ENCODE measurements around the gene AGFG2. TPM values are rescaled to one million over a fixed set of nuclear protein-coding genes. Genes with fewer than 3 reads are reported as not detected.

Gene AGFG2
- total RNA-seq, 1 donor from 2014 or later = 14.1 TPM

DNA sequence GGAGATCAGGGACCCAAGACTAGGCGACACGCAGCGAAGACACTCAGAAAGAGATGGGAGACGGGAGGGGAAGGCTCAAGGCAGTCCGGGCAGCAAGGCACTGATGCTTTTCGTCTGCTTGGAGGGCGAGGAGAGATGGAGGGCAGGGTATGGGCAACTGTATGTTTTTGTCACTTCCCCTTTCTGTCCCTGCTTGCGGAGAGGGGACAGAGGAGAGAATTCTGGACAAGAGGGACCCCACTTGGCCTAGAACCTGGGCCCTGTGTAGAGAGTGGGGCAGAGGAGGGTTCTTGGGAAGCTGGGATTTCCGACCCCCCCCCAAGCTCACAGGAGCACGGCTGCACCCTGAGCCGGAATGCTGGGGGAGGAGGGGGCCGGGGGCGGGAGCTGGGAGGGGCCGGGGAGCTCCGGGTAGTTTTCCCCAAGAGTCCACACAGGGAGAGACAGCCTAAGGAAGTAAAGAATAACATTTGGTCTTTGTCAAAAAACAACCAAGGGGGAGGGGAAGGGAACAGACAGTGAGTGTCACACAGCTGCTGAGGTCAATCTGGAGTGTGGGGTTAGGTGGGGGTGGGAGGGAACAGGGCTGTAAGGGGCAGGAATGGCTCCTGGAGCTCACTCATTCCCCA, 45.2 kb downstream of the AGFG2 start:
- DNase-seq (ENCODE audit: low spot score) = no peak

GRCh38 chr7:100584683-100585510, 45.9 kb downstream of the AGFG2 start:
- DNase-seq (ENCODE audit: low spot score) = no peak

- DNase-seq (ENCODE audit: low spot score) = no peak
Measured at GRCh38 chr7:100585511-100586265, 46.7 kb downstream of the AGFG2 start, which contains the start of gene LRCH4. LRCH4 (minus strand) TSS chr7:100586129; CDS start chr7:100586100, 29 bp downstream.

DNA sequence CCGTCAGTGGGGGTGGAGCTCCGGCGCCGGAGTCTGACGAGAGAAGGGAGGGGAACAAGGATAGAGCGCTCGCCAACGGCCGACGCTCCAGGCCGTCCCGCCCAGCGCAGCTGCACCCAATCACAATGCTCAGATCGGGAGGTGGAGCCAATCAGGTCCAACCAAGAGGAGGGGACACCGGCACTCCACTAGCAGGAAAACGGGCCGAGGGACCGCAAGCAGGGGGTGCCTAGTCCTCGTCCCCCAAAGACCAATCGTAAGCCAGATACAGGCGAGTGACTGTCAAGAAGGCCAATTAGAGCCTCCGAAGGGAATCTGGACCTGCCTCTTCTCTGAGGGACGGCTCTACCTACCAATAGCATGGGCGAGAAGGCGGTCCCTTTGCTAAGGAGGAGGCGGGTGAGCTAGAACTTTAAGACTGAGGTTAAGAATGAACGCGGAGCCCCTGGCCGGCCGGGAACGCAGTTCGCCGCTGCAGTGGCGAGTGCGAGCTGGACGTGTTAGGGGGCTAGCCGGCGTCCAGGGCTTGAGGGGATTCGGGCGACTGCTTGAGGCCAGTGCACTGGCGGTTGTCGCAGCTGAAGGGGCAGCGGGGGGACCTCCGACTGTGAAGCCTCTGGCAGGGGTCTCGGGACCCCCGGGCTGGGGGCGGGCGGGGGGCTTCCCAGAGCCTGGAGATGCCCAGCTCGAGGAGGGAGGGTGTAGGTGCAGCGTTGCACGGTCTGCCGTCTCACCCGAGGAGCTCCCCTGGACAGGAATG, 47.4 kb downstream of the AGFG2 start, which contains the start of gene FBXO24:
FBXO24 (plus strand) TSS at position 63 of the 760 bp plus-strand sequence; CDS start at position 361, 298 bp downstream.
- peak; percentile 99 for DNase-seq (ENCODE audit: low spot score)

GRCh38 chr7:100588438-100588837, 49.4 kb downstream of the AGFG2 start:
- DNase-seq (ENCODE audit: low spot score) = no peak

DNA sequence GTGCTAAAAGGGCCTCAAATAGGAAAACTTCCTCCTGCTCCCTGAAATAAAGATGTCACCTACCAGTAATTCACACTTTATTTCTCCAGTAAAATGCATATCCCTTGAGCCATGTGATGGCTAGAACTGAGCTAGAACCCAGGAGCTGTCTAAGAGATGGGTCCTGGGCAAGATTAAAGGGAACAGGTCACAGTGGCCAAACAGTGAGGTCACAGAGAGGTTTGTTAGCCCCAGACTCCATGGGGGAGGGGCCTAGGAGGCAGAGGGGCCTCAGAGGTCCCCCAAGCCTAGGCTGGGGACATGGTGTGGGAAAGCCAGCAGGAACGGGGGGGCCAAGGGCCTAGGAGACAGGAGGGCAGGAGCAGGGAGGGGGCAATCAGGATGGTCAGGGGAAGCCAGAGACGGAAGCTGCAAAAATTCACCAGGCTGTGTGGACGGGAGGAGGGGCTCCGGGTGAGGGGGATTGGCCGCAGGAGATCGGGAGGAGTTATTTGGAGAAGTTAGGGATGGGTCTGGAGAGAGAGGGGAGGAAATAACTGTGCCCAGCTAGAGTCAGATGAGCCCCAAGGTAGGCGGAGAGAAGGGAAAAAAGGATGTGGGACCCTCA, 50.4 kb downstream of the AGFG2 start:
- no peak for DNase-seq (ENCODE audit: low spot score)

- no peak for DNase-seq (ENCODE audit: low spot score)
Measured at GRCh38 chr7:100590077-100590737, 51.2 kb downstream of the AGFG2 start.

GRCh38 chr7:100591596-100591995, 52.6 kb downstream of the AGFG2 start:
- no peak for DNase-seq (ENCODE audit: low spot score)

DNA sequence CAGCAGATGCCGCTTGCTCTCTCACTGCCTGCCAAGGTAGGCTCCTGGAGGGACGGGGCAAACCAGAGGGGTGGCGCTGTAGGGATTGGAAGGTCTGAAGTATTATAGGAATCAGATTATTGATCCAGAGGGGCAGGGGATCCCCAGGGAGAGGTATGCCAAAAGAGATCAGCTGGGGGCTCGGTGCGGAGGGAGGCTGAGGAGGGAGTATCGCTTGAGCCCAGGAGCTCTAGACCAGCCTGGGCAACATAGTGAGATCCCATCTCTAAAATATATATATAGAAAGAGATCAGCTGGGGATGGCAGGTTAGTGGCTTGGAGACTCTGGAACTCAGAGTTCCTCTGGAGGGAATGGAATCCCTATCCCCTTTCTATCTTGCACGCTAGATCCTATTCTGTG, 56.2 kb downstream of the AGFG2 start:
- no peak for DNase-seq (ENCODE audit: low spot score)

GRCh38 chr7:100598425-100598824, 59.4 kb downstream of the AGFG2 start:
- DNase-seq (ENCODE audit: low spot score) = no peak

DNA sequence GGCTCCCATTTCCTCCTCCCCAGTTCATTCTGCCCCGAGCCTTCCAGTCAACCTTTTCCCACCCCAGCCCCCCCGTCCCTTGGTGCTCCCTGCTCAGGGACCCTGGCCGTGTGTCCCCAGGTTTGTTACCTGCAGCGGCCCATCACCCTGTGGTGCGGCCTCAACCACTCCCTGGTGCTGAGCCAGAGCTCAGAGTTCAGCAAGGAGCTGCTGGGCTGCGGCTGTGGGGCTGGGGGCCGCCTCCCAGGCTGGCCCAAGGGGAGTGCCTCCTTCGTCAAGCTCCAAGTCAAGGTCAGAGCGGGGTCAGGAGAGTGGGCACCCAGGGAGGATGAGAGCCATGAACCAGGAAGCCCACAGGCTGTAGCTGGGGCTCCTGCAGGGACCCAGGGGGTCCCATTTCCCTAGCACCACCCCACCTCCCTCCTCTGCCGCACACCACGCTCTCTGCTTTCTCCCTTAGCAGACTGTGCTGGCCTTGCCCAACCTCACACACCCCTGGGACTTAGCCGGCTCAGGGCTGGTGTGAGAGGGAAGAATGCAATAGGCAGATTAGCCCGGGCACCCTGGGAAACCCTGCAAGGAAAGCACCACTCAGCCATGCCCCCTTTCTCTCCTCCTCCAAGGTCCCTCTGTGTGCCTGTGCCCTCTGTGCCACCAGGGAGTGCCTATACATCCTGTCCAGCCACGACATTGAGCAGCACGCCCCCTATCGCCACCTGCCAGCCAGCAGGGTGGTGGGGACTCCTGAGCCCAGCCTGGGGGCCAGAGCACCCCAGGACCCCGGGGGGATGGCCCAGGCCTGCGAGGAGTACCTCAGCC, 61.1 kb downstream of the AGFG2 start:
- no peak for DNase-seq (ENCODE audit: low spot score)

DNA sequence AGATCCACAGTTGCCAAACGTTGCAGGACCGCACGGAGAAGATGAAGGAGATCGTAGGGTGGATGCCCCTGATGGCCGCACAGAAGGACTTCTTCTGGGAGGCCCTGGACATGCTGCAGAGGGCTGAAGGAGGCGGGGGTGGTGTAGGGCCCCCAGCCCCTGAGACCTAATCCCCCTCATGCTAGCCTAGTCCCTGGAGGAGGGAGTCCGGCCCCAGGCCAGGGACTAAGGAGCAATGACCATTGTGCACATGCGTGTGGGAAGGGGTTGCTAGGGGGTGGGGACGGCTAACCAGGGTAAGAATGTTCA, 61.7 kb downstream of the AGFG2 start:
- no peak for DNase-seq (ENCODE audit: low spot score)

GRCh38 chr7:100602889-100603725, 64.1 kb downstream of the AGFG2 start:
- DNase-seq (ENCODE audit: low spot score) = no peak

DNA sequence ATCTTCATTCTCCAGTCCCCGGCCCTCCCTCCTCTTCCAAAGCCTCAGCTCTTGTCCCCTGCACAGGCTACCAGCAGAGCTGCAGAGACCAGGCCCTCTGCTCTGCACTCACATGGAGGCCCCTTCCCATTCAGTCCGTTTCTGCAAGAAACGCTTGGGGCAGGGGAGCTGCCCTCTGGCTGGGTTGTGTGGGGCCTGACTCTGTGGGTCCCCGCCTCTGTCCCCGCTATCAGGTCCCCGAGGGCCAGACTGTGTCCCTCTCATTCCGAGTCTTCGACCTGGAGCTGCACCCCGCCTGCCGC, 64.7 kb downstream of the AGFG2 start:
- no peak for DNase-seq (ENCODE audit: low spot score)

DNA sequence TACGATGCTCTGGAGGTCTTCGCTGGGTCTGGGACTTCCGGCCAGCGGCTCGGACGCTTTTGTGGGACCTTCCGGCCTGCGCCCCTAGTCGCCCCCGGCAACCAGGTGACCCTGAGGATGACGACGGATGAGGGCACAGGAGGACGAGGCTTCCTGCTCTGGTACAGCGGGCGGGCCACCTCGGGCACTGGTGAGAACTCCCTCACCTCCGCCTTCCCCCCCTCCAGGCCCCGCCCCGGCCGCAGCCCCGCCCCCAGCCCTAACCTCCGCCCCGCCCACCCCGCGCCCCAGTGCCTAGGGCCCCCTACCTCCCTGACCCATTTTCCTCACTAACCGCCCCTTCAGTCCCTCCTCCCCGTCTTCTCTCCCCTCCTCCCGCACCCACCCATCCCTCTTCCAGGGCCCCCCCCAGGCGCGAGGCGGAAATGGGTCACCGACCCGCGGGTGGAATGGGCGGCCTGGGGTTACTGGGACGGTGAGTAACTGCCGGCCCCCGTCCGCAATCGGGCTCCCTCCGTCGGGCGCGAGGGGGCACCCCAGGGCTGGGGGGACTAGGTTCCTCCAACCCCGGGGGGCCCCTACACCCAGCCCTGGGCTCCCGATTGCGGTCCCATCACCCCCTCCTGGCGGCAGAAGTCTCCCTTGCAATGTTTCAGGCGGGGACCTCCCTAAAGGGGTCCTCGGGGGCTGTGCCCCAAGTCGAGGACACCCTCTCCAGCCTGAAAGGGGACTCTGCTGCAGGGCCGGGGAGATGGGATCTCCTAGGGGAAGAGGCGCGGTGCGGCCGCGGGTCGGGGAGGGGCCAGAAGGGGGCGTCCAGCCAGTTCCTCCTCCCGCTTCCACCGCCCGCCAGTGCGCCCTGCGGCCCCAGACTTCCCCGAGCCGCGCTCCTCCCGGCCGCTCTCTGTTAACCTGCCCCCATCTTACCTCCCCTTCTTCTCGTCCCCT, 65.3 kb downstream of the AGFG2 start:
- peak; percentile 94 for DNase-seq (ENCODE audit: low spot score)

GRCh38 chr7:100604976-100605911, 66.2 kb downstream of the AGFG2 start:
- no peak for DNase-seq (ENCODE audit: low spot score)

Measured in mesenteric fat pad (tissue), 1 donor.